NT2/D1 (cell line): ENCODE results near the gene STARD9.
"Not testable (repeated sequence)": the region's sequence is repeated elsewhere in the genome, so short reads cannot be mapped to it uniquely, and the experiment has no call there.

Experiments used
- DNase-seq: peaks from one replicate; pipeline ENCODE4 v3.0.0-alpha.2; 2011; ENCODE audit warnings: low read depth, low spot score
- H3K27me3 ChIP-seq: 2 replicates; pipeline ENCODE4 v1.6.0; 2011; ENCODE audit warnings: mild to moderate bottlenecking; ENCODE audit not compliant: insufficient read length, insufficient read depth
- H3K36me3 ChIP-seq: 2 replicates; pipeline ENCODE4 v1.6.1; 2011; ENCODE audit warnings: mild to moderate bottlenecking, low read length, mixed read lengths; ENCODE audit not compliant: insufficient read depth, insufficient read length
- H3K4me1 ChIP-seq: 2 replicates; pipeline ENCODE4 v1.5.1; 2011; ENCODE audit not compliant: insufficient read depth, insufficient read length
- H3K4me3 ChIP-seq: 2 replicates; pipeline ENCODE4 v1.5.1; 2011; ENCODE audit warnings: low read depth; ENCODE audit not compliant: insufficient read length
- H3K9ac ChIP-seq: 2 replicates; pipeline ENCODE4 v1.6.0; 2011; ENCODE audit warnings: low read depth; ENCODE audit not compliant: insufficient read length
- H3K9me3 ChIP-seq: 2 replicates; pipeline ENCODE4 v1.5.1; 2011; ENCODE audit warnings: mild to moderate bottlenecking, low read length; ENCODE audit not compliant: insufficient read depth
- SUZ12 ChIP-seq: IDR thresholded peaks from 2 replicates; pipeline ENCODE4 v1.6.1; 2011; ENCODE audit not compliant: insufficient read length, insufficient read depth; ENCODE audit errors: extremely low read depth
- YY1 ChIP-seq: IDR thresholded peaks from 2 replicates; pipeline ENCODE4 v1.6.1; 2011; ENCODE audit not compliant: insufficient read length, insufficient read depth
- ZNF274 ChIP-seq: IDR thresholded peaks from 2 replicates; pipeline ENCODE4 v1.6.1; 2011; ENCODE audit warnings: mild to moderate bottlenecking, low read depth, low read length

STARD9 gene

DNA sequence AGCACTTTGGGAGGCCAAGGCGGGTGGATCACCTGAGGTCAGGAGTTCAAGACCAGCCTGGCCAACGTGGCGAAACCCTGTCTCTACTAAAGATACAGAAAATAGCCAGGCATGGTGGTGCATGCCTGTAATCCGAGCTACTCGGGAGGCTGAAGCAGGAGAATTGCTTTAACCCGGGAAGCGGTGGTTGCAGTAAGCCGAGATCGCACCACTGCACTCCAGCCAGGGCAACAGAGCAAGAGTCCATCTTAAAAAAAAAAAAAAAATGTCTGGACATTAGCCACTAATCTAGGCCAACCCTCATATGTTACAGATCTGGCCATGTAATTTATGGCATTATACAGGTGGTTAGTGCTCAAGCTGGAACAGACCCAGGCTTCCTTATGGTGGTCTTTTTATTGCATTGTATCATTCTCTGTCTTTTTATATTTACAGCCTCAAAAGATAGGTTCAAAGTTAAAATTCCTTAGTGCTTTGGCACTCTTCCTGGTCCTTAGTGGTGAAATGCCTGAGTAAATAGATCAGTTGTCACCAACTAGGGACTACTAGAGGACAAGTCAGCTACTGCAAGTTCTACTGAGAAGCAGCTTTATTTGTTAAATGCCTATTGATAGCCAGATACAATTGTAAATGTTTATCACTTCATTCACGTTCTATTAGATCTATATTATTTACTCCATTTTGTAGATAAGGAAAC, 16.0 kb downstream of the STARD9 start:
- H3K9ac ChIP-seq, result no peak overlapping the region

DNA sequence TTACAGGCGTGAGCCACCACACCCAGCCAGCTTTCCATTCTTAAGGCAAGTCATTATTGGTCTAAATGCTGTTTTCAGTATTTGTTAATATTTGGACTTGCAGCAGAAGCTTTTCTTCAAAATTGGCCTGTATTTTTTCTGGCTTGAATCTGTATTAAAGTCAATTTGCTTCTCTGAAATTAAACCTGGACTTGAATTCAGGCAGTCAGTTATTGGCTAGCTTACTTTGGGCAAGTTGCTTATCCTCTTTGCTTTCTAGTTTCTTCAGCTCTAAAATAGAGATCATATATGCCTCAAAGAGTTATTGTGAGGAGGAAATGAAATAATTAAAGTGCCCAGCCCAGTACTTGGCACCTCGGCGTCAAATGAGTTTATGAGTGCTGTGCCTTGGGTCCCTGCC, 17.3 kb downstream of the STARD9 start:
- no peak overlapping the region for H3K9ac ChIP-seq
- no peaks in the 10 kb centered on the region for H3K27me3 ChIP-seq
- no peaks in the 10 kb centered on the region for H3K9me3 ChIP-seq
- H3K4me1 ChIP-seq, result no peaks in the 10 kb centered on the region
- no peaks in the 10 kb centered on the region for H3K36me3 ChIP-seq
- no peak overlapping the region for H3K4me3 ChIP-seq
- TF ChIP-seq YY1, result no peak
- no peak for TF ChIP-seq ZNF274
- TF ChIP-seq SUZ12, result no peak
- DNase-seq, result no peak

More for the DNA sequence above, 16.0 kb downstream of the STARD9 start:
- H3K9me3 ChIP-seq, result no peaks in the 10 kb centered on the region
- H3K4me3 ChIP-seq, result no peak overlapping the region
- no peaks in the 10 kb centered on the region for H3K4me1 ChIP-seq
- peaks cover under 1% of the 10 kb centered on the region for H3K36me3 ChIP-seq
- no peaks in the 10 kb centered on the region for H3K27me3 ChIP-seq
- DNase-seq, result no peak
- TF ChIP-seq YY1 (no peak), ZNF274 (no peak), SUZ12 (no peak)

DNA sequence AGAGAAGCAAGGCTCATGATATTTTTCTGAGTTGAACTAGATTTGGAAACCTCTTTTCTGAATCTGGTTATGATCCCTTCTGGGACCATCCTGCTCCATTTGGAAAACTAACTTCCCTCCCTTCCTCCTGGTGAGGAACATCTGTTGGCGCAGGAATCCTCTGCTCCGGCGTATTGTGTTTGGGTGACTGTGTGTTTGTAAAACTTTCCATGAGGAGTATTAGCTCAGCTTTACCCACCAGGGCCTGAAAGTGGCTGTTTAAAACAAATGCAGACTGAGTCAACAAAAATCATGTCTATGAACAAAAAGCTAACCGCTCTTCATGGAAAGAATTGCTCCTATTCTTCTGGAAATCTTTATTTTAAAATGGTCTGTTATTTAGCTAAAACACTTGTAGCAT, 17.7 kb downstream of the STARD9 start:
- Histone ChIP-seq H3K4me1 (no peaks in the 10 kb centered on the region), H3K9ac (no peak overlapping the region), H3K36me3 (no peaks in the 10 kb centered on the region), H3K4me3 (no peak overlapping the region), H3K9me3 (no peaks in the 10 kb centered on the region), H3K27me3 (no peaks in the 10 kb centered on the region)
- TF ChIP-seq ZNF274, result no peak
- no peak for TF ChIP-seq YY1
- TF ChIP-seq SUZ12, result no peak
- DNase-seq, result no peak

DNA sequence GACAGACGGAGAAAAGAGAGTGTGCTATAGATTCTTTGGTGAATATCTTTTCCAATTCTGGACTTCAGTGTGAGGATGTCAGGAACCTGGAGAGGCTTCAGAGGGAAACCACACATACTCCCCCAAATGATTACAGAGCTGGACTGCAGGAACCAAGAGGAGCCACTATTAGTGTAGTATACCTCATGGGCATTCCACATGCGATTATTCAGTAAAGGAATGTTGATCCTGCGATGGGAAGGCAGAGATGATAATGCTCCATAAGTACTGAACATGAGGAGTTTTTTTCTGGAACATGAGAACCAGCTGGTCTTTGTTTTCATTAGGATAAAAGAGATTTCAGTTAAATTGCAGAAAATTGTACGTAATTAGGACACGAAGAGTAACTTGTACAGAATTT, 18.7 kb downstream of the STARD9 start:
- H3K27me3 ChIP-seq, result no peaks in the 10 kb centered on the region
- no peak overlapping the region for H3K4me3 ChIP-seq
- no peaks in the 10 kb centered on the region for H3K4me1 ChIP-seq
- no peak overlapping the region for H3K9ac ChIP-seq
- no peak for DNase-seq
- TF ChIP-seq YY1 (no peak), SUZ12 (no peak), ZNF274 (no peak)
- no peaks in the 10 kb centered on the region for H3K9me3 ChIP-seq
- no peaks in the 10 kb centered on the region for H3K36me3 ChIP-seq

DNA sequence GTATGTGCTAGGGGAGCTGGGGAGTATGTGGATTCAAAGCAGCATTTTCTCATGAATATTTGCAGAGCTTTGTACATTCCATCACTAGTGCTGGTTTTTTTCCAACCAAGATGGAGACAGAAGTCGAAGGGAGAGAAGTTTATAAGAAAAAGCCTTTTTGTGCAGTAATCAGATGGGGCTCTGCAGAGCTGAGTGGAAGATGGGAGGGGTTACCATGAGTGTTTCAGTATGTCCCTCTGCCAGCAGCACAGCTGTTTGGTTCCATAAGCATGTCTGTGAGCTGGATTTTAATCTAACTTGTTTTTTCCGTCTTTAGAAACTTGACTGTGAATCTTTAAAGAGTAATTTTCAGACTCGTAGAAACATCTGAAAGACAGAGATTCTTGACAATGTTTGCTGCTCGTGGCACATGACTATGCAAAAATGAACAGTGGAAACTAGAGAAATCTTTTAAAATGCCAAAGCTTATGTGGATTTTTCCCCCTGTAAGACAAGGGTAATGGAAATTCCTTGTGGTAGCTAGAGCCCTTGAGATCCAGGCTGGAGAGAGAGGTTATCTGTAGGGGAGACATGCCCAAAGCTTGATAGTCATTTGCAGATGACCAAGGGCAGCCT, 20.3 kb downstream of the STARD9 start:
- Histone ChIP-seq H3K9ac (no peak overlapping the region), H3K9me3 (peaks cover 6% of the 10 kb centered on the region; the same call in 1 of the 2 replicates), H3K4me1 (no peaks in the 10 kb centered on the region), H3K27me3 (no peaks in the 10 kb centered on the region), H3K36me3 (peaks cover 3% of the 10 kb centered on the region), H3K4me3 (no peak overlapping the region)
- no peak for DNase-seq
- TF ChIP-seq ZNF274, result no peak
- no peak for TF ChIP-seq YY1
- TF ChIP-seq SUZ12, result no peak

DNA sequence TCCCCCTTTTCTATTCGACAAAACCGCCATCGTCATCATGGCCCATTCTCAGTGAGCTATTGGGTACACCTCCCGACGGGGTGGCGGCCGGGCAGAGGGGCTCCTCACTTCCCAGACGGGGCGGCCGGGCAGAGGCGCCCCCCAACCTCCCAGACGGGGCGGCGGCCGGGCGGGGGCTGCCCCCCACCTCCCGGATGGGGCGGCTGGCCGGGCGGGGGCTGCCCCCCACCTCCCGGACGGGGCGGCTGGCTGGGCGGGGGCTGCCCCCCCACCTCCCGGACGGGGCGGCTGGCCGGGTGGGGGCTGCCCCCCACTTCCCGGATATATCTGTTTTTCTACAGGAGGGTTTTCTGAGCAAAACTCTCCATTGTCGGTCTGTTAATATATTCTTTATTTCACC, 25.9 kb downstream of the STARD9 start:
- DNase-seq, H3K27me3 ChIP-seq, H3K4me3 ChIP-seq, H3K4me1 ChIP-seq, H3K9ac ChIP-seq, H3K36me3 ChIP-seq: not testable (repeated sequence)
- peaks cover 28% of the 10 kb centered on the region for H3K9me3 ChIP-seq

DNA sequence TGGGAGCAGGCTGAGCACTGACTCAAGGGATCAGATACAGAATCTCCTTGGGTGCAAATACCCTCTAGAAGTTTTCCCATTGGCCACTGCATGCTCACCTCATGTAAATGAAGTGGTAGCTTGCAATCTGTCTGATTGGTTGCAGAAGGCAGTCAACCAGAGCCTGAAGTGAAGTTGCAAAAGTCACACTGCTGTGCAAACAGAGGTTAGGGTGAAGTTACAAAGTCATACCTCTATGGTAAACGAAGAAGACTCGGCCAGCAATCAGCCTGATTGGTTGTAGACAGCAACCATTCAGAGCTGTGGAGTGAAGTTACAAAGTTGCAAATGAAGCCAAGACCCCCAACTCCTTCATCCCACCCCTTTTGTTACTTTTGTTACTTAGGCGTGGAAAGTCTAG, 27.1 kb downstream of the STARD9 start:
- H3K4me3 ChIP-seq, result no peak overlapping the region
- no peak overlapping the region for H3K9ac ChIP-seq
- H3K27me3 ChIP-seq, result no peaks in the 10 kb centered on the region
- peaks cover 28% of the 10 kb centered on the region for H3K9me3 ChIP-seq
- peaks cover 7% of the 10 kb centered on the region for H3K36me3 ChIP-seq
- TF ChIP-seq ZNF274 (no peak), YY1 (no peak), SUZ12 (no peak)
- DNase-seq, result no peak
- no peaks in the 10 kb centered on the region for H3K4me1 ChIP-seq
